ENCODE results near the gene ZFP36L1.

GRCh38 chr14:68759937-68760336, 32.9 kb downstream of the ZFP36L1 start:
- TF ChIP-seq RAD21 (IDR thresholded peaks at IDR 0.05; ENCODE audit: low read depth) = no peak
- TF ChIP-seq CREB1 (IDR thresholded peaks at IDR 0.05; ENCODE audit: low read depth) = no peak
- no peak for TF ChIP-seq TAF1 (IDR thresholded peaks at IDR 0.05; ENCODE audit: low read depth)
- no peak for TF ChIP-seq TEAD4 (IDR thresholded peaks at IDR 0.05)
- TF ChIP-seq MAX (IDR thresholded peaks at IDR 0.05) = no peak
- TF ChIP-seq YY1 (IDR thresholded peaks at IDR 0.05; ENCODE audit: low read depth) = no peak
- TF ChIP-seq NFIC (IDR thresholded peaks at IDR 0.05) = no peak
- TF ChIP-seq EP300 (IDR thresholded peaks at IDR 0.05; ENCODE audit: borderline replicate concordance) = no peak
- no peak for TF ChIP-seq TCF12 (IDR thresholded peaks at IDR 0.05; ENCODE audit: low read depth)

All from Ishikawa (cell line).